Cardiac muscle cell (in vitro differentiated cells and primary cell): ENCODE data around the gene GRIK5. TPM values are rescaled to one million over a fixed set of nuclear protein-coding genes. Genes with fewer than 3 reads are reported as not detected.

Experiments used
- DNase-seq, 2 donors: peaks; one replicate each; pipeline versions ENCODE4 v3.0.0 to v3.0.0-alpha.2; 2010 to 2017; ENCODE audit warnings: low read depth in 1 of 2, low spot score in 1 of 2
- H3K27ac ChIP-seq: fragments of 200-600 bp; sonication (generic); 2 replicates; pipeline ENCODE4 v1.5.1; 2016
- H3K27me3 ChIP-seq: fragments of 200-600 bp; sonication (generic); 2 replicates; pipeline ENCODE4 v1.6.0; 2016; ENCODE audit warnings: control low read depth
- H3K36me3 ChIP-seq: fragments of 200-600 bp; sonication (generic); 2 replicates; pipeline ENCODE4 v1.5.1; 2016; ENCODE audit warnings: control low read depth
- H3K4me1 ChIP-seq: fragments of 200-600 bp; sonication (generic); 2 replicates; pipeline ENCODE4 v1.8.1; 2017; ENCODE audit warnings: low read depth, mild to moderate bottlenecking, mixed run types
- H3K4me3 ChIP-seq: fragments of 200-600 bp; sonication (generic); 2 replicates; pipeline ENCODE4 v1.5.1; 2016; ENCODE audit warnings: mild to moderate bottlenecking
- H3K9me3 ChIP-seq: fragments of 200-600 bp; sonication (generic); 2 replicates; pipeline ENCODE4 v1.5.1; 2017; ENCODE audit warnings: low read depth, mild to moderate bottlenecking, control low read depth
- CTCF ChIP-seq: IDR thresholded peaks from 2 replicates; pipeline ENCODE4 v1.5.1; 2012; ENCODE audit warnings: low read depth, mild to moderate bottlenecking, low read length
- polyA plus RNA-seq: library from polyadenylated mRNA; unstranded; fragments of >200 nt; fragmentation: Nextera tagmentation; extraction: Ambion mirVana; gene quantifications from 2 replicates; pipeline ENCODE4 v1.2.1, GENCODE V29; 2016
- total RNA-seq: library from RNA; depleted of rRNA; stranded (reverse); fragments of >200 nt; gene quantifications from 2 replicates; pipeline ENCODE4 v1.2.3, GENCODE V29; 2016

The GRIK5 gene
- total and polyA plus RNA-seq, 2 experiments from 2014 or later, result 3.4 to 11.8 TPM

GRCh38 chr19:42089191-42089750 is 19.3 kb upstream of the GRIK5 start:
- no peak overlapping the region for H3K27ac ChIP-seq
- peaks cover 7% of the 10 kb centered on the region for H3K4me1 ChIP-seq
- no peaks in the 10 kb centered on the region for H3K27me3 ChIP-seq
- H3K36me3 ChIP-seq, result no peaks in the 10 kb centered on the region
- DNase-seq, result no peak
- H3K4me3 ChIP-seq, result no peak overlapping the region
- TF ChIP-seq CTCF, result no peak
- no peaks in the 10 kb centered on the region for H3K9me3 ChIP-seq

- Histone ChIP-seq H3K4me1 (peaks cover 7% of the 10 kb centered on the region), H3K36me3 (no peaks in the 10 kb centered on the region), H3K27me3 (no peaks in the 10 kb centered on the region), H3K9me3 (no peaks in the 10 kb centered on the region), H3K27ac (no peak overlapping the region), H3K4me3 (no peak overlapping the region)
- peak in 1 of 2 donors; percentile 72 for DNase-seq
- no peak for TF ChIP-seq CTCF
Measured at GRCh38 chr19:42088471-42089190, 18.6 kb upstream of the GRIK5 start.

GRCh38 chr19:42086770-42087550 is 17.0 kb upstream of the GRIK5 start:
- no peak for TF ChIP-seq CTCF
- Histone ChIP-seq H3K27me3 (no peaks in the 10 kb centered on the region), H3K36me3 (no peaks in the 10 kb centered on the region), H3K27ac (no peak overlapping the region), H3K4me1 (peaks cover 7% of the 10 kb centered on the region), H3K4me3 (no peak overlapping the region), H3K9me3 (no peaks in the 10 kb centered on the region)
- DNase-seq, result no peak

- peaks cover 7% of the 10 kb centered on the region for H3K4me1 ChIP-seq
- no peaks in the 10 kb centered on the region for H3K27me3 ChIP-seq
- TF ChIP-seq CTCF, result no peak
- peaks cover 7% of the 10 kb centered on the region for H3K36me3 ChIP-seq
- H3K4me3 ChIP-seq, result no peak overlapping the region
- H3K9me3 ChIP-seq, result no peaks in the 10 kb centered on the region
- no peak for DNase-seq
- H3K27ac ChIP-seq, result no peak overlapping the region
Measured at GRCh38 chr19:42086188-42086736, 16.3 kb upstream of the GRIK5 start.

- Histone ChIP-seq H3K4me1 (peaks cover 7% of the 10 kb centered on the region), H3K36me3 (peaks cover 28% of the 10 kb centered on the region), H3K9me3 (no peaks in the 10 kb centered on the region), H3K4me3 (no peak overlapping the region), H3K27ac (no peak overlapping the region), H3K27me3 (no peaks in the 10 kb centered on the region)
- DNase-seq, result no peak
- TF ChIP-seq CTCF, result no peak
Measured at GRCh38 chr19:42083537-42083936, 13.5 kb upstream of the GRIK5 start.
